BLaER1 treated with 17β-estradiol and CSF1 and Interleukin-3, amounts not matched to agents 10 nM and 100 nM (cell line): ENCODE measurements around the gene DTX3.
"Not testable (repeated sequence)": the region's sequence is repeated elsewhere in the genome, so short reads cannot be mapped to it uniquely, and the experiment has no call there.

Experiments used
- H3K27ac ChIP-seq, 11 experiments: shearing (Covaris generic); formaldehyde crosslinking; 2 replicates each; pipeline ENCODE4 v1.8.1; 2022
- H3K27me3 ChIP-seq, 11 experiments: shearing (Covaris generic); formaldehyde crosslinking; 2 replicates each; pipeline ENCODE4 v1.8.1; 2022
- H3K36me3 ChIP-seq, 11 experiments: shearing (Covaris generic); formaldehyde crosslinking; 2 replicates each; pipeline ENCODE4 v1.8.1; 2022
- H3K4me1 ChIP-seq, 10 experiments: shearing (Covaris generic); formaldehyde crosslinking; 2 replicates each; pipeline ENCODE4 v1.8.1; 2022
- H3K4me2 ChIP-seq, 11 experiments: shearing (Covaris generic); formaldehyde crosslinking; 2 replicates each; pipeline ENCODE4 v1.8.1; 2022
- H3K4me3 ChIP-seq, 10 experiments: shearing (Covaris generic); formaldehyde crosslinking; 2 replicates each; pipeline ENCODE4 v1.8.1; 2022
- H3K9ac ChIP-seq, 11 experiments: shearing (Covaris generic); formaldehyde crosslinking; 2 replicates each; pipeline ENCODE4 v1.8.1; 2022
- H3K9me3 ChIP-seq, 11 experiments: shearing (Covaris generic); formaldehyde crosslinking; replicated peaks in 1 of 11; 2 replicates each; pipeline ENCODE4 v1.8.1; 2022
- H4K20me1 ChIP-seq, 11 experiments: shearing (Covaris generic); formaldehyde crosslinking; 2 replicates each; pipeline ENCODE4 v1.8.1; 2022
- Cebpa-rat ChIP-seq, 11 experiments: shearing (Covaris generic); IDR thresholded peaks; 2 replicates each; pipeline ENCODE4 v1.8.1; 2022

DTX3 gene

DNA sequence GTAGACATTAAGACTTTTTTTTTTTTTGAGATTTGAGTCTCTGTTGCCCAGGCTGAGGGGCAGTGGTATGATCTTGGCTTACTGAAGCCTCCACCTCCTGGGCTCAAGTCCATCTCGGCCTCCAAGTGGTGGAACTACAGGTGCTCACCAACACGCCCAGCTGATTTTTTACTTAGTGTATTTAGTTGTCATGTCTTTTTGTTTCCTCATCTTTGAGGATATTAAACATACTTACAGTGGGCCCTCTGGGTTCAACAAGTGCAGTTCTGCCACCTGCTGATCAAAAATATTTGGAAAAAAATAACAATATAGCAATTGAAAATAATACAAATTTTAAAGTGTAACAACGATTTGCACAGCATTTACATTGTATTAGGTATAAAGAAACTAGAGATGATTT is 32.7 kb downstream of the DTX3 start:
- no peaks in the 10 kb centered on the region for H3K36me3 ChIP-seq
- no peaks in the 10 kb centered on the region for H4K20me1 ChIP-seq
- H3K4me2 ChIP-seq: no peak overlapping the region
- peaks cover 18 to 21% (median 19%) of the 10 kb centered on the region in 11 experiments for H3K27me3 ChIP-seq
- TF ChIP-seq Cebpa-rat (IDR thresholded peaks at IDR 0.05): no peak
- peaks cover 0 to 7% (median 0%) of the 10 kb centered on the region in 11 experiments; a peak in 3 of 22 replicates for H3K9me3 ChIP-seq
- H3K4me1 ChIP-seq: peaks cover 0 to 7% (median 1%) of the 10 kb centered on the region in 10 experiments; a peak in 8 of 20 replicates
- H3K27ac ChIP-seq: no peak overlapping the region
- no peak overlapping the region for H3K4me3 ChIP-seq
- no peak overlapping the region for H3K9ac ChIP-seq

DNA sequence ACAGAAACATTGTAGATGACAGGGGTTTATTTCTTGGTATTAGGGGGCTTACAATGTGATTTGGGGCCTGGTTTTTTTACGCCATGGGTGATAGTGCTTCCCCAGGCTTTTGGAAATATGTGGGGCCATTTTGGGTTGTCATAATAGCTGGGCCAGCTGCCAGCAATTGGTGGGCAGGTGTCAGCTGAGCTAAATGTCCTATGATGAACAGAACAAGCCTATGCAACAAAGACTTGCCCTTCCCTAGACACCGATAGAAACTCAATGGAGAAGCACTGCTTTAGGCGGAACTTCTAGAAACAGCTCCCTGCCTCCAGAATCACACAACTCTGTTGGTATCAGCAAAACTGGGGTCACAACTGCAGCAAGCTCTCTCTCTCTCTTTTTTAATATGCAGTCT is 33.5 kb downstream of the DTX3 start:
- no peak overlapping the region for H3K27ac ChIP-seq
- TF ChIP-seq Cebpa-rat (IDR thresholded peaks at IDR 0.05): no peak
- no peaks in the 10 kb centered on the region for H3K36me3 ChIP-seq
- no peak overlapping the region for H3K9ac ChIP-seq
- peaks cover 10 to 14% (median 12%) of the 10 kb centered on the region in 11 experiments for H3K27me3 ChIP-seq
- no peak overlapping the region for H3K4me2 ChIP-seq
- H3K4me3 ChIP-seq: no peak overlapping the region
- peaks cover 0 to 6% (median 0%) of the 10 kb centered on the region in 10 experiments; a peak in 3 of 20 replicates for H3K4me1 ChIP-seq
- H3K9me3 ChIP-seq: peaks cover 0 to 10% (median 5%) of the 10 kb centered on the region in 11 experiments; a peak in 11 of 22 replicates
- no peaks in the 10 kb centered on the region for H4K20me1 ChIP-seq

DNA sequence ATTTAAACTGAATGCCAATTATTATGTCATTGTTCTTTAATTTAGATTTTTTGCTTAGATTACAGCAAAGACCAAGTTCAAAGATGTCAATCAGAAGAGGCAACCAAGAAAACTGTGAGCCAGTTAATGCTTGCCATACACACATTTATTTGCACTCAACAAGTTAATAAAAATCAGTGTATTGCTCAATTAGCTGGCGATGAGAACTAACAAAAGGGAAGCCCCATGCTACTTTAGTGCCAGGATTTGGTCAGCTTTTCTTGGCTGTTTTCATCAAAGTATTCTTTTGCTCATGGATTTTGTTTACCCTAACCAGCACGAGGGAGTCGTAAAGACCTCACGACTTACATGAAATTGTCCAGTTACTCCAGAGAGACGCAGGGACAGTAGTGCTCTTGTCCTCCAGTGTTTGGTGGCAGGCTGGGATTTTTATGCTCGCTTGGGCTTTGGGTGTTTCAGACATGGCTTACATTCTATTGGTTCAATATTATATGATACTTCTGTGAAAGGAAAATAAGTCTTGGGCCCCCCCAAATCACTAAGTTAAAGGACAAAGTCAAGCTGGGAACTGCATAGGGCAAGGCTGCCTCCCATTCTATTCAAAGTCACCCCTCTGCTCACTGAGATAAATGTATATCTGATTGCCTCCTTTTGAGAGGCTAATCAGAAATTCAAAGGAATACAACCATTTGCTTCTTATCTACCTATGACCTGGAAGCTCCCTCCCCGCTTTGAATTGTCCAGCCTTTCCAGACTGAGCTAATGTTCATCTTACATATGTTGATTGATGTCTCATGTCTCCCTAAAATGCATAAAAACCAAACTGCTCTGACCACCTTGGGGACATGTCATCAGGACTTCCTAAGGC is 35.8 kb downstream of the DTX3 start:
- Histone ChIP-seq H4K20me1 (no peaks in the 10 kb centered on the region), H3K4me1 (no peaks in the 10 kb centered on the region), H3K4me3 (no peak overlapping the region), H3K9me3 (peaks cover 22 to 33% (median 25%) of the 10 kb centered on the region in 11 experiments), H3K27ac (no peak overlapping the region), H3K27me3 (no peaks in the 10 kb centered on the region), H3K9ac (no peak overlapping the region), H3K36me3 (no peaks in the 10 kb centered on the region; a peak in 1 of 22 replicates), H3K4me2 (no peak overlapping the region)
- TF ChIP-seq Cebpa-rat (IDR thresholded peaks at IDR 0.05): no peak

DNA sequence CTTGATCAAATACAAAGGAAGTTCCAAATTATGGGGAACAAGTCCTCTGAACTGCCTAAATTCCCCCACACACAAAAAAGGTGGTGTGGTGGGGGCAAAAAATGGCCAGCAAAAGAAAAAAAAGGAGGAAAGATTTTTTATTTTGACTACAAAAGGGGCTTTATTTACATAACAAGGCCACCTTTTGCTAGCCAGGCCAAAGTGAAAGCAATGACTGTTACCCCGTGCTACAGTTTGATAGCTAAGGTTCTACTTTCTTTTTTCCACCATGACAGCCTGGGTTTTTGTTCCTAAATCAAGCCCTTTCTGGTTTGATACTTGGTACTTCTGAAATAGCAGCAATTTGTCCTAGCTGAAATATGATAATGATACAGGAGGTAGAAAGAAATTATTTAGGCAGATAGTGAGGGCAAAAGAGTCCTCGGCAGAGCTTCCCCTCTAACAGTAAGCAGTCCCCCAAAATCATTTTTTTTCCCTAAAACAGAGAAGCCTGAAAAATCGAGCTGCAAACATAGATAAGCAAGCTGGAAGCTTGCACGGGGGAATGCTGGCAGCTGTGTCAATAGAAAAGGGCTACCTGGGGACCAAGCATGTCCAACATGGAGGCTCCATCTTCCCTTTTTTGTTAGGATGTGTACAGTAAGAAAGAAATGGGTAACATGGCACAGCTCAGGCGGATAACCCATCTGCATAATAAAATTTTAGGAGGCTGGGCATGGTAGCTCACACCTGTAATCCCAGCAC is 37.2 kb downstream of the DTX3 start:
- Histone ChIP-seq H3K4me1 (no peaks in the 10 kb centered on the region), H3K4me2 (no peak overlapping the region), H3K27me3 (no peaks in the 10 kb centered on the region), H3K27ac (no peak overlapping the region), H3K9ac (no peak overlapping the region), H4K20me1 (no peaks in the 10 kb centered on the region), H3K9me3 (peaks cover 35 to 46% (median 37%) of the 10 kb centered on the region in 11 experiments), H3K36me3 (no peaks in the 10 kb centered on the region; a peak in 1 of 22 replicates), H3K4me3 (no peak overlapping the region)
- TF ChIP-seq Cebpa-rat (IDR thresholded peaks at IDR 0.05): no peak

DNA sequence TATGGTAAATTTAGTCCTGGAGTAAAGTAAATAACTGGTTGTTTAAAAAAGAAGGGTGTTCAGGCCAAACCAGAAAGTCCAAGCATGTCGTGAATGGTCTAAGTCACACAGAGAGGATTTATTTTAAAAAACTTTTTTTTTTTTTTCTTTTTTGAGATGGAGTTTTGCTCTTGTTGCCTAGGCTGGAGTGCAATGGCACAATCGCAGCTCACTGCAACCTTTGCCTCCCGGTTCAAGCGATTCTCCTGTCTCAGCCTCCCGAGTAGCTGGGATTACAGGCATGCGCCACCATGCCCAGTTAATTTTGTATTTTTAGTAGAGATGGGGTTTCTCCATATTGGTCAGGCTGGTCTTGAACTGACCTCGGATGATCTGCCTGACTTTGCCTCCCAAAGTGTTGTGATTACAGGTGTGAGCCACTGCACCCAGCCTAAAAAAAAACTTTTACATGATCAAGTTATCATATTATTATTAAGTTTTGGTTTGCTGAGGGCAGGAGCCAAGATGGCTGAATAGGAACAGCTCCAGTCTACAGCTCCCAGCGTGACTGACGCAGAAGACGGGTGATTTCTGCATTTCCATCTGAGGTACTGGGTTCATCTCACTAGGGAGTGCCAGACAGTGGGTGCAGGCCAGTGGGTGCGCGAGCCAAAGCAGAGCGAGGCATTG is 41.5 kb downstream of the DTX3 start:
- H4K20me1 ChIP-seq, H3K27me3 ChIP-seq, H3K9ac ChIP-seq, H3K27ac ChIP-seq, H3K4me1 ChIP-seq, H3K36me3 ChIP-seq, H3K4me3 ChIP-seq, H3K4me2 ChIP-seq: not testable (repeated sequence)
- peaks cover 35 to 46% (median 37%) of the 10 kb centered on the region in 11 experiments for H3K9me3 ChIP-seq

DNA sequence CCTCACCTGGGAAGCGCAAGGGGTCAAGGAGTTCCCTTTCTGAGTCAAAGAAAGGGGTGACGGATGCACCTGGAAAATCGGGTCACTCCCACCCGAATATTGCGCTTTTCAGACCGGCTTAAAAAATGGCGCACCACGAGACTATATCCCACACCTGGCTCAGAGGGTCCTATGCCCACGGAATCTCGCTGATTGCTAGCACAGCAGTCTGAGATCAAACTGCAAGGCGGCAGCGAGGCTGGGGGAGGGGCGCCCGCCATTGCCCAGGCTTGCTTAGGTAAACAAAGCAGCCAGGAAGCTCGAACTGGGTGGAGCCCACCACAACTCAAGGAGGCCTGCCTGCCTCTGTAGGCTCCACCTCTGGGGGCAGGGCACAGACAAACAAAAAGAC is 42.0 kb downstream of the DTX3 start:
- not testable (repeated sequence) for H3K27me3 ChIP-seq, H3K4me1 ChIP-seq, H3K27ac ChIP-seq, H3K36me3 ChIP-seq, H3K9ac ChIP-seq, H3K4me2 ChIP-seq, H3K4me3 ChIP-seq, H4K20me1 ChIP-seq
- H3K9me3 ChIP-seq: peaks cover 35 to 46% (median 37%) of the 10 kb centered on the region in 11 experiments

DNA sequence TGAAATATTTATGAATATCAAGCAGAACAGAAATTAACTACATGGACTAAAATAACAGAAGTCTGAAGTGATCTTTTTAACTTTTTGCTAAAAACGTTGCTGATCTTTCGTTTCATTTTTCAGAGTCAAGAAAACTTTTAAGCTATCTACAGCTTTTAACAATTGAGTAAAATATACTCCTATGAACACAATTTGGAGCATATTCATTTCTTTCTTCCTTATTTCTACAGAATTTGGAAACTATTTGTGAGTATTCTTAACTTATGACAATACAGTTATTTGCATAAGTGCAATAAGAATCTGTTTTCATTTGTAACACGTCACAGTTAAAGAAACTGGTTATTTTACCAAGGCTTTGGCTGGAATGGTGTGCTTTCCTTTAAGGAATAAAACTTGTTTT is 49.4 kb downstream of the DTX3 start:
- H3K27ac ChIP-seq: no peak overlapping the region
- H3K4me1 ChIP-seq: no peaks in the 10 kb centered on the region
- H3K4me3 ChIP-seq: no peak overlapping the region
- peaks cover 39 to 52% (median 45%) of the 10 kb centered on the region in 11 experiments for H3K9me3 ChIP-seq
- no peak overlapping the region for H3K9ac ChIP-seq
- no peak overlapping the region for H3K4me2 ChIP-seq
- H4K20me1 ChIP-seq: no peaks in the 10 kb centered on the region
- H3K36me3 ChIP-seq: no peaks in the 10 kb centered on the region
- H3K27me3 ChIP-seq: no peaks in the 10 kb centered on the region
- TF ChIP-seq Cebpa-rat (IDR thresholded peaks at IDR 0.05): no peak

DNA sequence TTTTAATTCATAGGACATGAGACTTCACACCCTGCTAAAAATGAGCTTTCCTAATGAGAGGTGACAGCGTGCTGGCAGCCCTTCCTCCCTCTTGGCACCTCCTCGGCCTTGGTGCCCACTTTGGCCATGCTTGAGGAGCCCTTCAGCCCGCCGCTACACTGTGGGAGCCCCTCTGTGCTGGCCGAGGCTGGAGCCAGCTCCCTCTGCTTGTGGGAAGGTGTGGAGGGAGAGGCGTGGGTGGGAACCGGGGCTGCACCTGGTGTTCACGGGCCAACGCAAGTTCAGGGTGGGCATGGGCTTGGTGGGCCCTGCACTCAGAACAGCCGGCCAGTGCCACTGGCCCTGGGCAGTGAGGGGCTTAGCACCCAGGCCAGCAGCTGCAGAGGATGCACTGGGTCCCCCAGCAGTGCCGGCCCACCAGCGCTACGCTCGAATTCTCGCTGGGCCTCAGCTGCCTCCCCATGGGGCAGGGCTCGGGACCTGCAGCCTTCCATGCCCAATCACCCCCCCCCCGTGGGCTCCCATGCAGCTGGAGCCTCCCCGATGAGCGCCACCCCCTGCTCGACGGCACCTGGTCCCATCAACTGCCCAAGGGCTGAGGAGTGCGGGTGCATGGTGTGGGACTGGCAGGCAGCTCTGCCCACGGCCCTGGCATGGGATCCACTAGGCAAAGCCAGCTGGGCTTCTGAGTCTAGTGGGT is 51.1 kb downstream of the DTX3 start:
- H3K27ac ChIP-seq: no peak overlapping the region
- no peak overlapping the region for H3K4me2 ChIP-seq
- H3K4me1 ChIP-seq: no peaks in the 10 kb centered on the region
- H3K4me3 ChIP-seq: no peak overlapping the region
- H3K36me3 ChIP-seq: no peaks in the 10 kb centered on the region
- TF ChIP-seq Cebpa-rat (IDR thresholded peaks at IDR 0.05): no peak
- H3K9ac ChIP-seq: no peak overlapping the region
- H4K20me1 ChIP-seq: no peaks in the 10 kb centered on the region
- H3K9me3 ChIP-seq: peaks cover 56 to 68% (median 61%) of the 10 kb centered on the region in 11 experiments
- H3K27me3 ChIP-seq: no peaks in the 10 kb centered on the region

DNA sequence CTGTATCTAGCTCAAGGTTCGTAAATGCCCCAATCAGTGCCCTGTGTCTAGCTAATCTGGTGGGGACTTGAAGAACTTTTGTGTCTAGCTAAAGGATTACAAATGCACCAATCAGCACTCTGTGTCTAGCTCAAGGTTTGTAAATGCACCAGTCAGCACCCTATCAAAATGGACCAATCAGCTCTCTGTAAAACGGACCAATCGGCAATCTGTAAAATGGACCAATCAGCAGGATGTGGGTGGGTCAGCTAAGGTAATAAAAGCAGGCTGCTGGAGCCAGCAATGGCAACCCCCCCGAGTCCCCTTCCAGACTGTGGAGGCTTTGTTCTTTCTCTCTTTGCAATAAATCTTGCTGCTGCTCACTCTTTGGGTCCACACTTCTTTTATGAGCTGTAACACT is 51.8 kb downstream of the DTX3 start:
- not testable (repeated sequence) for H3K4me1 ChIP-seq, H3K27me3 ChIP-seq, H3K27ac ChIP-seq, H3K36me3 ChIP-seq, H3K9ac ChIP-seq, H3K4me3 ChIP-seq, H4K20me1 ChIP-seq, H3K4me2 ChIP-seq
- peaks cover 63 to 76% (median 68%) of the 10 kb centered on the region in 11 experiments for H3K9me3 ChIP-seq
